Measurements from ENCODE around the gene CPN1.

DNA sequence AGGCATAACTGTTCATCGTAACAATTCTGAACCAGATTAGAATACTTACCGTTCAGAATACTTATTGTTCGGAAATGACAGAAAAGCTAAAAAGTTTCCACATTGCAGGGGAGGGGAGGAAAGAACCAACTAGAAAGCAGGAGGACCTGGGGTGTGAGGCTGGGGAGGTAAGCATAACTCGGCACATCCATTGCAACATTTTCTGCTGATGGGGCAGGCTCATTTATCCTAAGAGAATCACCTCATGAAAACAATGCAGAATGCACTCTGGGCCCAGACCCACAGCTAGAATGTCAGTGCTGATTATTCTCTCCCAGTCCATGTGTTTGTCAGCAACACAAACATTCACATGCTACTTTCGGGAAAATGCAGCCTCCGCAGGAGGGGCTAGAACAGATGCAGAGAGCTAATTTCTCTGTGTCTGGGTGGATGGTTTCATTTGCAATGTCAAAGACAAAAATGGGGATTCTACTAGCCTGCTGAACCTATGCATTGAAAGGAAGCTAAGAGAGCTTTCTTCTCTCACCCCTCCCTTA lies 81.5 kb downstream of the CPN1 start:
- TF ChIP-seq, protein P1, sequence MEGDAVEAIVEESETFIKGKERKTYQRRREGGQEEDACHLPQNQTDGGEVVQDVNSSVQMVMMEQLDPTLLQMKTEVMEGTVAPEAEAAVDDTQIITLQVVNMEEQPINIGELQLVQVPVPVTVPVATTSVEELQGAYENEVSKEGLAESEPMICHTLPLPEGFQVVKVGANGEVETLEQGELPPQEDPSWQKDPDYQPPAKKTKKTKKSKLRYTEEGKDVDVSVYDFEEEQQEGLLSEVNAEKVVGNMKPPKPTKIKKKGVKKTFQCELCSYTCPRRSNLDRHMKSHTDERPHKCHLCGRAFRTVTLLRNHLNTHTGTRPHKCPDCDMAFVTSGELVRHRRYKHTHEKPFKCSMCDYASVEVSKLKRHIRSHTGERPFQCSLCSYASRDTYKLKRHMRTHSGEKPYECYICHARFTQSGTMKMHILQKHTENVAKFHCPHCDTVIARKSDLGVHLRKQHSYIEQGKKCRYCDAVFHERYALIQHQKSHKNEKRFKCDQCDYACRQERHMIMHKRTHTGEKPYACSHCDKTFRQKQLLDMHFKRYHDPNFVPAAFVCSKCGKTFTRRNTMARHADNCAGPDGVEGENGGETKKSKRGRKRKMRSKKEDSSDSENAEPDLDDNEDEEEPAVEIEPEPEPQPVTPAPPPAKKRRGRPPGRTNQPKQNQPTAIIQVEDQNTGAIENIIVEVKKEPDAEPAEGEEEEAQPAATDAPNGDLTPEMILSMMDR (conservative IDR thresholded peaks at IDR 0.05) = no peak
- no peak for TF ChIP-seq ZFX (IDR thresholded peaks at IDR 0.05)
